H1 (cell line): ENCODE data around the gene KCTD19. TPM values are rescaled to one million over a fixed set of nuclear protein-coding genes. Genes with fewer than 3 reads are reported as not detected.

Source experiments
- CTCF ChIA-PET: fragments of 300-600 bp; sonication (Branson Sonifier 250); formaldehyde crosslinking; loops from one replicate; lab custom pipeline; 2021; ENCODE audit not compliant: partially characterized antibody; lab: Charles Lee
- POLR2A ChIA-PET: fragments of 300-600 bp; sonication (Branson Sonifier 250); formaldehyde crosslinking; loops from one replicate; lab custom pipeline; 2021; ENCODE audit warnings: inconsistent platforms; ENCODE audit not compliant: partially characterized antibody; lab: Charles Lee
- DNase-seq, 2 experiments: peaks; one replicate each; pipeline versions ENCODE4 v3.0.0 to v3.0.0-alpha.2; 2010 to 2022; ENCODE audit warnings: low spot score in 2 of 2, low read depth in 1 of 2, mixed read lengths in 1 of 2
- FAIRE-seq: peaks from 2 replicates; lab custom pipeline; 2011; peaks lifted over from hg19 to GRCh38; lab: Jason Lieb, UNC
- H2AFZ ChIP-seq: 2 replicates; pipeline ENCODE4 v1.8.1; 2012; ENCODE audit warnings: low read length, inconsistent platforms
- H2AK5ac ChIP-seq: 2 replicates; pipeline ENCODE4 v1.6.1; 2013; ENCODE audit warnings: low read depth, low read length
- H2BK120ac ChIP-seq: replicated peaks from 2 replicates; pipeline ENCODE3; 2013; ENCODE audit warnings: low read depth, low read length, inconsistent platforms
- H2BK12ac ChIP-seq: 2 replicates; pipeline ENCODE4 v1.6.1; 2013; ENCODE audit warnings: low read depth, low read length
- H2BK15ac ChIP-seq: 2 replicates; pipeline ENCODE4 v1.6.1; 2013; ENCODE audit warnings: low read length
- H2BK20ac ChIP-seq: 2 replicates; pipeline ENCODE4 v1.6.1; 2013; ENCODE audit warnings: low read length
- H2BK5ac ChIP-seq: 2 replicates; pipeline ENCODE4 v1.6.1; 2013; ENCODE audit warnings: low read depth, low read length
- H3K14ac ChIP-seq: 2 replicates; pipeline ENCODE4 v1.6.1; 2013; ENCODE audit warnings: inconsistent platforms; ENCODE audit not compliant: insufficient read length
- H3K18ac ChIP-seq: 2 replicates; pipeline ENCODE4 v1.6.1; 2013; ENCODE audit warnings: low read length; ENCODE audit errors: extremely low read depth
- H3K23ac ChIP-seq: 2 replicates; pipeline ENCODE4 v1.6.1; 2013; ENCODE audit warnings: inconsistent platforms; ENCODE audit not compliant: insufficient read length
- H3K23me2 ChIP-seq: 2 replicates; pipeline ENCODE4 v1.6.1; 2013; ENCODE audit warnings: low read depth, low read length
- H3K27ac ChIP-seq: 2 replicates; pipeline ENCODE4 v1.6.1; 2011; ENCODE audit warnings: low read depth, low read length, inconsistent platforms
- H3K27me3 ChIP-seq, 4 experiments: replicated peaks in 1 of 4; 1 replicate in 1 of 4; 2 replicates in 3 of 4; pipeline versions ENCODE4 v1.6.1 to v1.8.1; 2011 to 2013; ENCODE audit warnings: low read length in 3 of 4, mild to moderate bottlenecking in 3 of 4, inconsistent platforms in 2 of 4, mixed read lengths in 2 of 4, moderate library complexity in 1 of 4; ENCODE audit not compliant: control insufficient read depth in 3 of 4, insufficient read depth in 3 of 4; ENCODE audit errors: extremely low read depth in 1 of 4
- H3K36me3 ChIP-seq, 4 experiments: 2 replicates each; pipeline versions ENCODE4 v1.6.1 to v1.8.1; 2011 to 2013; ENCODE audit warnings: mild to moderate bottlenecking in 4 of 4, low read length in 3 of 4, moderate library complexity in 2 of 4, control low read depth in 1 of 4, inconsistent platforms in 1 of 4; ENCODE audit not compliant: insufficient read depth in 4 of 4, control insufficient read depth in 2 of 4
- H3K4ac ChIP-seq: replicated peaks from 2 replicates; pipeline ENCODE3; 2013; ENCODE audit warnings: low read length, low read depth, mixed read lengths, inconsistent platforms; ENCODE audit not compliant: insufficient read length
- H3K4me1 ChIP-seq, 4 experiments: replicated peaks in 1 of 4; 1 replicate in 1 of 4; 2 replicates in 3 of 4; pipeline versions ENCODE4 v1.6.1 to v1.8.1; 2011 to 2013; ENCODE audit warnings: low read length in 3 of 4, inconsistent platforms in 2 of 4, mixed read lengths in 1 of 4; ENCODE audit not compliant: insufficient read depth in 4 of 4, control insufficient read depth in 3 of 4
- H3K4me2 ChIP-seq, 2 experiments: 2 replicates each; pipeline versions ENCODE4 v1.6.1 to v1.8.1; 2011 to 2013; ENCODE audit warnings: low read depth in 2 of 2, low read length in 2 of 2, control low read depth in 1 of 2, inconsistent platforms in 1 of 2, mild to moderate bottlenecking in 1 of 2; ENCODE audit not compliant: insufficient read depth in 1 of 2
- H3K4me3 ChIP-seq, 4 experiments: fragments of 200-600, 300-600 bp in 1 of 4; sonication (generic), shearing (Covaris generic), sonication (Bioruptor Twin) in 1 of 4; 2 replicates each; pipeline versions ENCODE4 v1.5.1 to v1.8.1; 2011 to 2016; ENCODE audit warnings: low read length in 4 of 4, low read depth in 3 of 4, control low read depth in 2 of 4, inconsistent platforms in 2 of 4, mild to moderate bottlenecking in 2 of 4, mixed read lengths in 1 of 4, moderate library complexity in 1 of 4; ENCODE audit not compliant: insufficient read depth in 2 of 4; ENCODE audit errors: extremely low read depth in 1 of 4
- H3K56ac ChIP-seq: replicated peaks from 2 replicates; pipeline ENCODE3; 2013; ENCODE audit warnings: low read depth, mild to moderate bottlenecking, mixed read lengths, low read length, inconsistent platforms; ENCODE audit not compliant: insufficient read length
- H3K79me1 ChIP-seq: 2 replicates; pipeline ENCODE4 v1.6.1; 2013; ENCODE audit warnings: low read depth, low read length, control low read depth
- H3K79me2 ChIP-seq, 2 experiments: 2 replicates each; pipeline versions ENCODE4 v1.6.1 to v1.8.1; 2012 to 2013; ENCODE audit warnings: low read length in 2 of 2, mild to moderate bottlenecking in 2 of 2, inconsistent platforms in 1 of 2; ENCODE audit not compliant: insufficient read depth in 2 of 2, control insufficient read depth in 1 of 2
- H3K9ac ChIP-seq, 4 experiments: replicated peaks in 1 of 4; 1 replicate in 1 of 4; 2 replicates in 3 of 4; pipeline versions ENCODE4 v1.6.1 to v1.8.1; 2011 to 2013; ENCODE audit warnings: low read depth in 3 of 4, low read length in 3 of 4, control low read depth in 2 of 4, mild to moderate bottlenecking in 2 of 4, moderate library complexity in 2 of 4, inconsistent platforms in 1 of 4; ENCODE audit errors: extremely low read depth in 1 of 4
- H3K9me3 ChIP-seq, 2 experiments: 2 replicates each; pipeline versions ENCODE4 v1.6.1 to v1.8.1; 2012 to 2013; ENCODE audit warnings: mild to moderate bottlenecking in 2 of 2, moderate library complexity in 2 of 2, control low read depth in 1 of 2, inconsistent platforms in 1 of 2, low read depth in 1 of 2, low read length in 1 of 2, mixed read lengths in 1 of 2; ENCODE audit not compliant: insufficient read depth in 2 of 2
- H4K20me1 ChIP-seq, 2 experiments: replicated peaks in 1 of 2; 2 replicates each; pipeline versions ENCODE3 to v1.8.1; 2011 to 2013; ENCODE audit warnings: inconsistent platforms in 2 of 2, low read length in 2 of 2, mild to moderate bottlenecking in 1 of 2; ENCODE audit not compliant: insufficient read depth in 2 of 2, control insufficient read depth in 1 of 2
- H4K5ac ChIP-seq: 2 replicates; pipeline ENCODE4 v1.6.1; 2013; ENCODE audit warnings: low read length, low read depth, mixed read lengths, inconsistent platforms; ENCODE audit not compliant: insufficient read length
- H4K8ac ChIP-seq: 2 replicates; pipeline ENCODE4 v1.8.0; 2013; ENCODE audit warnings: mild to moderate bottlenecking, moderate library complexity, low read length, inconsistent platforms; ENCODE audit not compliant: insufficient read depth; ENCODE audit errors: extremely low read depth
- H4K91ac ChIP-seq: replicated peaks from 2 replicates; pipeline ENCODE3; 2013; ENCODE audit warnings: low read length, mixed read lengths, inconsistent platforms; ENCODE audit not compliant: insufficient read length
- ATF2 ChIP-seq: IDR thresholded peaks from 2 replicates; pipeline ENCODE4 v1.6.1; 2012; ENCODE audit warnings: low read length, inconsistent platforms
- ATF3 ChIP-seq: IDR thresholded peaks from 2 replicates; pipeline ENCODE4 v1.6.1; 2011; ENCODE audit warnings: low read depth, mild to moderate bottlenecking, low read length; ENCODE audit not compliant: insufficient read depth
- CEBPB ChIP-seq: IDR thresholded peaks from 2 replicates; pipeline ENCODE4 v1.6.1; 2012; ENCODE audit warnings: low read depth, low read length
- KDM5A ChIP-seq: fragments of 200-600 bp; IDR thresholded peaks from 2 replicates; pipeline ENCODE4 v1.7.1; 2012; ENCODE audit warnings: mild to moderate bottlenecking, low read length, inconsistent platforms, mixed read lengths
- RNF2 ChIP-seq: fragments of 200-900, 300-1000 bp; sonication (generic); IDR thresholded peaks from 2 replicates; pipeline ENCODE4 v1.7.1; 2016; ENCODE audit warnings: borderline replicate concordance, low read depth, mild to moderate bottlenecking, antibody characterized with exemption, low read length; ENCODE audit not compliant: poor library complexity, severe bottlenecking; ENCODE audit errors: missing control alignments
- SUZ12 ChIP-seq: fragments of 200-600 bp; sonication (generic); IDR thresholded peaks from 2 replicates; pipeline ENCODE4 v1.6.1; 2012; ENCODE audit warnings: mild to moderate bottlenecking, inconsistent platforms, low read length, moderate library complexity, mixed read lengths
- TCF12 ChIP-seq: IDR thresholded peaks from 2 replicates; pipeline ENCODE4 v1.6.1; 2011; ENCODE audit warnings: low read depth, mild to moderate bottlenecking, low read length
- TEAD4 ChIP-seq: IDR thresholded peaks from 2 replicates; pipeline ENCODE4 v1.6.1; 2012; ENCODE audit warnings: low read depth, low read length, inconsistent platforms, mixed read lengths
- WGBS, 2 experiments: shearing (Covaris generic) in 1 of 2; methylation state at CpG; one replicate each; pipeline versions ENCODE4 v1.1.6 to v1.1.7; 2013 to 2015; ENCODE audit warnings: low lambda C conversion rate in 2 of 2, mixed read lengths in 2 of 2, inconsistent platforms in 1 of 2, low coverage in 1 of 2, missing lambda C conversion rate in 1 of 2; ENCODE audit not compliant: insufficient replicate concordance in 2 of 2, insufficient coverage in 1 of 2, insufficient read length in 1 of 2; ENCODE audit errors: extremely low coverage in 1 of 2, missing lambda C conversion rate in 1 of 2; 5-methylcytosine and 5-hydroxymethylcytosine counted together
- polyA plus RNA-seq, 7 experiments: library from polyadenylated mRNA; depleted of rRNA in 3 of 7; stranded (reverse) in 5 of 7; unstranded in 2 of 7; fragments of >200 nt in 5 of 7; fragments of 200-250 nt in 2 of 7; gene quantifications; 1 replicate in 5 of 7; 2 replicates in 1 of 7; 4 replicates in 1 of 7; pipeline versions ENCODE4 v1.2.1 to v1.2.3, GENCODE V29; 2011 to 2013; ENCODE audit warnings: missing spikeins in 2 of 7, mixed read lengths in 2 of 7
- total RNA-seq: library from RNA; stranded (reverse); fragmentation: NEBNext Ultra II Directional; extraction: Animal tissue kit (Norgen Biotek cat#: 25700); gene quantifications from 2 replicates; pipeline ENCODE4 v1.2.1, GENCODE V29; 2021
- TF ChIP-seq, protein P1 (sequence below): IDR thresholded peaks from 2 replicates; pipeline ENCODE4 v1.6.1; 2011; ENCODE audit warnings: low read length, improper control_type of control experiment

Gene KCTD19
- total and polyA plus RNA-seq, 2 of the 8 experiments (the other 6 are each of a cell fraction or from before 2014, with no cell fraction given): 0.06 to 0.24 TPM

- Histone ChIP-seq H3K79me1 (peaks cover 18% of the 10 kb centered on the region), H3K27ac (no peak overlapping the region), H2BK120ac (no peak overlapping the region), H2BK20ac (no peak overlapping the region), H4K8ac (no peak overlapping the region), H2BK15ac (no peak overlapping the region), H2AK5ac (no peak overlapping the region), H3K4me1 (peaks cover 16 to 29% (median 17%) of the 10 kb centered on the region in 4 experiments), H3K23me2 (peaks cover 3% of the 10 kb centered on the region; the same call in 1 of the 2 replicates), H3K9ac (no peak overlapping the region), H3K23ac (no peak overlapping the region), H3K27me3 (peaks cover 0 to 5% (median 3%) of the 10 kb centered on the region in 4 experiments; a peak in 3 of 7 replicates), H3K18ac (no peak overlapping the region), H4K20me1 (peaks cover 0 to 1% of the 10 kb centered on the region in 2 experiments), H3K79me2 (peaks cover 0 to 21% of the 10 kb centered on the region in 2 experiments; a peak in 2 of 4 replicates), H3K56ac (no peak overlapping the region), H4K91ac (no peak overlapping the region), H3K9me3 (no peaks in the 10 kb centered on the region), H3K14ac (no peak overlapping the region), H4K5ac (no peak overlapping the region), H2BK5ac (no peak overlapping the region), H2BK12ac (no peak overlapping the region), H3K36me3 (peaks cover 0 to 2% (median 0%) of the 10 kb centered on the region in 4 experiments; a peak in 2 of 8 replicates), H3K4ac (no peak overlapping the region), H3K4me3 (no peak overlapping the region), H2AFZ (no peak overlapping the region), H3K4me2 (no peak overlapping the region)
- FAIRE-seq (no peak), DNase-seq (no peak)
- POLR2A ChIA-PET: interaction anchor here (2.2 to 6.8 kb wide), 2 partner anchors 9 to 16 kb away, joined by 11 to 111 read pairs; partner anchors contain the start of gene TMEM208
- 89% methylated on average over 4 of the region's 4 CpGs; no CpG with 5 or more reads in 1 of the 2 experiments for WGBS, 2 experiments
- CTCF ChIA-PET: interaction anchor here (0.6 to 1.9 kb wide), 7 partner anchors 16 to 156 kb away, joined by 3 to 9 read pairs (median 4); no protein-coding TSS in a partner anchor
- no peak for TF ChIP-seq RNF2
- TF ChIP-seq SUZ12: no peak
- no peak for TF ChIP-seq CEBPB
- no peak for TF ChIP-seq TEAD4
- TF ChIP-seq ATF3: no peak
- no peak for TF ChIP-seq ATF2
- TF ChIP-seq, protein P1, sequence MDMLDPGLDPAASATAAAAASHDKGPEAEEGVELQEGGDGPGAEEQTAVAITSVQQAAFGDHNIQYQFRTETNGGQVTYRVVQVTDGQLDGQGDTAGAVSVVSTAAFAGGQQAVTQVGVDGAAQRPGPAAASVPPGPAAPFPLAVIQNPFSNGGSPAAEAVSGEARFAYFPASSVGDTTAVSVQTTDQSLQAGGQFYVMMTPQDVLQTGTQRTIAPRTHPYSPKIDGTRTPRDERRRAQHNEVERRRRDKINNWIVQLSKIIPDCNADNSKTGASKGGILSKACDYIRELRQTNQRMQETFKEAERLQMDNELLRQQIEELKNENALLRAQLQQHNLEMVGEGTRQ: no peak
- no peak for TF ChIP-seq TCF12
- TF ChIP-seq KDM5A: no peak
Measured at GRCh38 chr16:67243481-67243880, 83.1 kb downstream of the KCTD19 start.
